Colon (tissue), 2 donors: ENCODE results near the gene CCDC191.

Experiments used
- FAIRE-seq: peaks from 2 replicates; lab custom pipeline; 2012; peaks lifted over from hg19 to GRCh38; lab: Jason Lieb, UNC
- donor health status: control.
- donor health status: control.

Gene CCDC191

DNA sequence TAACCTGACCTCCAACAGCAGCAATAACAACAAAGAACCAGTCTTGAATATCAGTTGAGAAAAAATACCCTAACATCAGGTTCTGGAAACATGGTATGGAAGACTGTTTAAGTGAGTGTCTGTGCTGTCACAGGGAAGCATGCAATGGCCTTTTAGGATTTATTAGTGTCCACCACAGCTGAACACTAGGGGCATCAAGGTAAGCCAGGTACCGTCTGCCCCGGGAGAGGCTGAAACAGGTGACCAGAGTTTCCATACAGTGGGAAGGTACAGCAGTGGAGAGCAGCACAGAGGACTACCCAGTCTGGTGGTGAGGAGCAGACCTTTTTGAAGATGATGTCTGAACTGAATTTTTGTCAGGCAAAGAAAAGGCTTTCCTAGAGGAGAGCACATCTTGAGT is 90.2 kb downstream of the CCDC191 start:
- no peak for FAIRE-seq

DNA sequence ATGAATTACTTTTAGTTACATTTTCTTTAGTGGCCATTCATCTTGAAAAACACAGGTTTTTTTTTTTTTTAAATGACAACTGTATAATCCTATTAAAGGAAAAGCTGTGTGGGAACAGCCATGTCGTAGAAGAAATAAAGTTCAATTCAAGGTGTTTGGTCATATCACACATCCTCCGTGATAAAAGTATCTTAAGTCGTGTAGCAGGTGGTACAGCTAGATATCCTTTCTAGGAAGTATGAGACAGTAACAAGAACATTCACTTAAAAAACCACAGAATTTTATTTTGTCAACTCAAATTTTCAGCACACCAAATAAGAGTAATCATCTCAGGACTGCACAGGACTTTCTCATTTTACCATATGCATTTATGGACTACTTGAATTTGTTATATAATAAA is 92.4 kb downstream of the CCDC191 start:
- no peak for FAIRE-seq

DNA sequence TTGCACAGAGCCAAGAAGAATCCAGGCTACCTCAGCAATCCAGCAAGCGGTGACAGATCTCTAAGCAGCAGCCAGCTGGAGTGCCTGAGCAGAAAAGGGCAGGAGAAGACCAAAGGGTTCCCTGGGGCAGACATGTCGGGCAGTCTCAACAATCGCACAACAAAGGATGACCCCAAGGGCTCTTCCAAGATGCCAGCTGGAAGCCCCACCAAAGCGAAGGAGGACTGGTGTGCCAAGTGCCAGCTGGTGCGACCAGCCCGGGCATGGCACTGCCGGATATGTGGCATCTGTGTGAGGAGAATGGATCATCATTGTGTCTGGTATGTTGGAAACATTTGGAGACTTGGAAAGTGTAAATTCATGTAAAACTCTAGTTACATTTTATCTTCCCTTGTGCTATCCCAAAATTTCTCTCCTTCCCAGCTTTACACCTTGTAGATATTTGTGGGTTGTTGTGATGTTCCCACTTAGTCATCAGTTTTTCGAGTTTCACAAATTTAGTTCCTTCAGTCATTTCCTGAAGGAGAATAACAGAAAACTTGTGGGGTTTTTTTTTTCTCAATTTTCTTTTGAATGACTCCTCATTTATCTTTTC is 102.1 kb downstream of the CCDC191 start:
- no peak for FAIRE-seq

DNA sequence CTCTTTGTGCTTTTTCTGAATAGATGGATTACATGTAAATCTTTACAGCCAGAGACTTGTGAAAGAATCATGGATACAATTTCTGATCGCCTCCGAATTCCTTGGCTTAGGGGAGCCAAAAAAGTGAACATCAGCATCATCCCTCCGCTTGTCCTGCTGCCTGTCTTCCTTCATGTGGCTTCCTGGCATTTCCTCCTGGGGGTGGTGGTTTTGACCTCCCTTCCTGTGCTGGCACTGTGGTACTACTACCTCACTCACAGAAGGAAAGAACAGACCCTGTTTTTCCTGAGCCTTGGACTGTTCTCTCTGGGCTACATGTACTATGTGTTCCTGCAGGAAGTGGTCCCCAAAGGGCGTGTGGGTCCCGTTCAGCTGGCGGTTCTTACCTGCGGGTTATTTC is 102.6 kb downstream of the CCDC191 start:
- no peak for FAIRE-seq

DNA sequence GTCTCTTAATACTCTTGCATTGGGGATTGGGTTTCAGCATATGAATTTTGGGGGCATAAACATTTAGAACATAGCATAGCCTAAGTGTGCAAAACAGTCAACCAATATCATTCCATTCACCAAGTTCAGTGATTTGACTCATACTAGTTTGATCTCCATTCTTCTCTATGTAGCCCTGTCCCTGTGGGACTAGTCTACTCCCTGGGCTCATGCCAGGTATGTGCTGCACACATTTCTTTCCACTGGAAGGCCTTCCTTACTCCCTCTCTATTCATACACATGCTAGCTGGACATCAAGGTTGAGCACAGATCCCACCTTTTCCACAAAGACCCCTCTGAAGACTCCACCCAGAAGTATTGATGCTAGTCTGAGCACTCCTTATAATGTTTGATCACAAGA is 103.4 kb downstream of the CCDC191 start:
- FAIRE-seq = no peak

DNA sequence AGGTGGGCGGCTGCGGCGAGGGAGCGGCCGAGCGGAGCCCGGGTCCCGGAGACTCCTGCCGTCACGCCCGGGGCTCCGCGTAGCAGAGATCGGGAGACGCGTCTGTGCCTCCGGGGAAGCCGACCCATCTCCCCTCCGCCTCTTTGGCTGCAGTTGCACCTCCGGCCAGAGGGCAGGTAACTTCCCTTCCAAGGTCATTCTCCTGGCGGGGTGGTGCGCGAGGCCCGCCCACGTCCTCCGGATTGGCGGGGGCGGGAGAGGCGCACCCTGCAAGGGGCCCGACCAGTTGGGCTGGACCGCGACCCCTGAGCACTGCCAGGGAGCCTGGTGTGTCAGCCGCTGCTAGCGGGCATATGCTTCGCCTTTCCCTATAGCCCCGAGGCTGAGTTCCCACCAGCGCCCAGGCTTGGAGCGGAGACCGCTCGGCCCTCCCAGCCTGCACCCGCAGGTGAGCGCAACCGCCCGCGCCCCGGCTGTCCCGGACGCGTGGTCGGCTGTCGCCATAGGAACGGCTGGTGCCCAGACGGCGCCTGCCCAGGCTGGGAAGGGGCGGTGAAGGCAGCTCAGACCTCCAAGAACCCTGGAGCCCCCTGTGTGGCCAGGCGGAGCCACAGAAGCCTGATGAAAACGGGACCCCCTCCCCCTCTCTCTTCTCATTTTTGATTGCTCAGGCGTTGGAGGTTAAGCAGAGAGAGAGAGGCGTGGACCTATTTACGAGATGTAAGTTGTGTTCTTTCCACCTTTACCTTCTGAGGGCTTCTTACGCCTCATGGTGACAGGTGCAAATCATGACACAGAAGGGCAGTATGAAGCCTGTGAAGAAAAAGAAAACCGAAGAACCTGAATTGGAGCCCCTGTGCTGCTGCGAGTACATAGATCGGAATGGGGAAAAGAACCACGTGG is 108.1 kb downstream of the CCDC191 start:
- no peak for FAIRE-seq

DNA sequence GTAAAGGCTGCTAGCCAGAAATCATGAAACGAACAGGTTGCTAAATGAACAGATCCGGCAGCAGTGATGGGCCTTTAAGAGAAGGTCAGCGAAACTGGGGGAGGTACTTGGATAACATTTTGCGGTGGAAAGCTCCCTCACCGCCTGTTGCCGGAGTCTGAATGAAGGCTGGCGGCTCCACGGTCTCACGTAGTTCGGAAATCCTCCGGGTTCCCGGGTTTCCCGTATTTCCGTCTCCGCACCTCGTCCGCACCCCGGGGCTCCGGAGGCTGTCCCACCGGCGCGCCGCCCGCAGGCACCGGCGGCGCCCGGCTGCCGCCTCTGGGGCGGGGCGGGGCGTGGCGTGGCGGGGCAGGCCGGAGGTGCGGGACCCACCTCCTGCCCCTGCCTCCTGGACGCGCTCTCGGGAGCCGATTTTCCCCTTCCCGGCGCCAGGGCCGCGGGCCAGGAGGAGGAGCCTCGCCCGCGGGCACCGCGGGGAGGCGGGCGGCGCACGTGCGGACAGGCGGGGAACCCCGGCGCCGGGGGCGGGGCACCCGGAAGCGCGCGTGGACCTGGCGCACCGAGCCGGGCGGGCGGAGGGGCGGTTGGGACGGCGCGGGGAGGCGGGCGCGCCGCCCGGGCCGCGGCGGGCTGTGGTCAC is 108.8 kb downstream of the CCDC191 start, which contains the start of gene ZDHHC23:
ZDHHC23 (plus strand) TSS at position 642 of the 643 bp plus-strand sequence. CDS start 790 bp downstream, outside the sequence.
- FAIRE-seq = no peak

DNA sequence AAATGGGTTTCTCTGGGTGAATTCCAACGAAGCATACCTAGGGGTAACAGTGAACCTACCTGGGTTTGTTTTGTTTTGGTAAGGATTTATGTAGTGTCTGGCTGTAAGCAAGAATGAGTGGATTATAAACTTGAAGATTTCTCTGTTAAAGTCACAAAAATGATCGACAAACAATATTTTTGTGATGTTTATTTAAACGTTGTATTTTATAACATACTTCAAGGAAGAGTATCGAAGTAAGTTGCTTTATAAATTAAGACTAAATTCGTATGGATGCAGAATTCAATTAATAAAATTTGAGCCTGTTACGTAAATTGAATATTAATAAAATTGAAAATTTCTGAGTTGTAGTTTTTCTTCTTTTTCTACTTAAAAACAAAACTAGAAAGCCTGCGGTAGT is 109.5 kb downstream of the CCDC191 start:
- no peak for FAIRE-seq

DNA sequence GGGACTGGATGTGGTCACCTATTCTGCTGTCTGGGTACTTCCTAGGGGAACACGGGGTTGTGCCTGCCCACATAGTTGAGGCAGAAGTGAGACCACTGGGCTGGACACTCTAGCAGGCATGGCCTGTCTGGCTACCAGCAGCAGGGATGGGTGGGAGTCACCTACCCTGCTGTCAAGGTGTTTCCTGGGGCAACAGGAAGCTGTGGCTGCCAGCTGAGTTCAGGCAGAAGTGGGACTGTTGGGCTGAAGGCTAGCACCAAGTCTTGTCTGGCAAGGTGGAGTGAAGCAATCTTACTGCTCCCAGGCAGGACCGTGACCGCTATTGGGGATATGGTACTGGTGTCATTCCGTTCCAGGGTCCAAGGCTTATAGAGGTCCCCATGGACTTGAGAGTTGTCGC is 128.8 kb downstream of the CCDC191 start:
- no peak for FAIRE-seq

DNA sequence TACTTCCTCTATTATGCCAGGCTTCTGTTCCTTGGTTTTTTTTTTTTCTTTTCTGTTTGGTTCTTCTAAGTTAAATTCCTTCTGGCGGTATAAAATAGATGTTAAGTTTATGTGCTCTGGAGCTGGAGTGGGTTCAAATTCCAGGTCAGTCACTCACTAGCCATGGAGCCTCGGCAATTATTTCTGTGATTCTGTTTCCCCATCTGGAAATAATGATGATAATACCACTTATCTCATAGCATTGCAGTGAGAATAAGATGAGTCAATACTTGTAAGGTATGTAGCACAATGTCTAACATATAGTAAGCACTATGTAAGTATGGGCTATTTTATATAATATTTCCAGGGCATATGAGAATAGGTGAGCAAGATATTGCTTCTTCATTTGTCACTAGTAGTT is 141.7 kb downstream of the CCDC191 start:
- FAIRE-seq = no peak
